Placental epithelial cell (primary cell): ENCODE measurements around the gene COL1A1. TPM values are rescaled to one million over a fixed set of nuclear protein-coding genes. Genes with fewer than 3 reads are reported as not detected.

Experiments used
- small RNA-seq: library from RNA; depleted of rRNA; stranded (forward); fragments of <200 nt; gene quantifications from one replicate; pipeline ENCODE3, GENCODE V24; 2012
- total RNA-seq: library from RNA; depleted of rRNA; stranded (reverse); fragments of >200 nt; gene quantifications from 2 replicates; pipeline ENCODE4 v1.2.3, GENCODE V29; 2012

Gene COL1A1
- total RNA-seq = 2,103 and 2,834 TPM in 2 replicates

DNA sequence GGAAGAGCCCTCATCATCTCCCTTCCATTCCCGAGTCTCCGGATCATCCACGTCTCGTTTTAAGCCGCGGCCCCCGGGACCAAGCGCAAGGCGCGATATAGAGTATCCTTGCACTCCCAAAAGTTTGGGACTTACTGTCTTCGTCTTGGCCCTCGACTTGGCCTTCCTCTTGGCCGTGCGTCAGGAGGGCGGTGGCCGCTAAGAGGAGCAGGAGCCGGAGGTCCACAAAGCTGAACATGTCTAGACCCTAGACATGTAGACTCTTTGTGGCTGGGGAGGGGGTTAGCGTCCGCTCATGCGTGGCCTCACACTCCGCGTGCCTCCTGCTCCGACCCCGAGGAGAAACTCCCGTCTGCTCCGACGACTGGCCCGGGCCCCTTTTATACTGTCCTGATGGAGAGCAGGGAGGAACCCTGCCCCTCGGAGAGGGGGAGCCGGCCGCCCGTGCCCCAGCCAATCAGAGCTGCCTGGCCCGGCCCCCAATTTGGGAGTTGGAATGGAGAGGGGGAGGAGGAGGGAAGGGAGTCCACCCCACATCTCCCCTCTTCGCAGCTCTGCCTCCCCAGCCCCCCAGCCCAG, at the start of gene COL1A1:
TSS of gene COL1A1 (minus strand) at position 356 of the 579 bp plus-strand sequence. CDS start at position 238, 118 bp downstream.

DNA sequence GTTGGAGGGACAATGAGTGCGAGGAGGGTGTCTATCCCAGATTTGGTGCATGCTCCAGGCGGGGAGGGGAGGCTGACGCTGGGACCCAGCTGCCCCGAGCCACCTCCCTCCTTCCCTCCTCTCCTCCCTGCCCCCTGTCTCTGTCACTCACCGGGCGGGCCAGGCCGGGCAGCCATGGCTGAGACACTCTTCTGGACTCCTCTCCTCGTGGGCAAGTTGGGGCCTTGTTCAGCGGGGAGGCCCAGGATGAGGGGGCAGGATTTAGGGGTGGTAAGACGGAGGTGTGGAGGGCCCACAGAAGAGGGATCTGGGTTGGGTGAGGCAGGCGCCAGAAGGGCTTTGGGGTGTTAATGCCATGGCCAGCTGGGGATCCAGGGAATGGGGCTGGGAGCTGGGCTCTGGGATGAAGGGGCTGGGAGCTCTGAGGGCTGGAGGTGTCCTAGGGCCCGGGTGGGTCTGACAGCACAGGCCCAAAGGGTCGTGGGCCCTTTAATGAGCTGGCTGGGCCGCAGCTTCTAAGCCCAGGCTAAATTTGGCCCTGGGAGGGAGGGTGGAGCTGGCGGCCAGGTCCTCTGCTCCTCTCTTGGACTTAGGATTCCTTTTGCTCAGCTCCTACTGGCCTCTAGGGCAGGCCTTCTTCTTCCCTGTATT, 35.4 kb downstream of the COL1A1 start, which contains the start of gene SGCA:
TSS of gene SGCA (plus strand) at position 139 of the 651 bp plus-strand sequence. CDS start at position 175, 36 bp downstream.

GRCh38 chr17:50150354-50151040, 50.9 kb downstream of the COL1A1 start, which contains the start of gene PPP1R9B:
PPP1R9B (minus strand) TSS chr17:50150677; CDS start chr17:50150513, 164 bp downstream.

Small RNAs within 50 kb of the gene (small RNA-seq; reads per million reads assigned to genes)
- not detected for gene SUMO2P7

Other genes starting within 250 kb of the COL1A1 start
- gene DLX4, start 232.4 kb downstream of the COL1A1 start, total RNA-seq = 0.11 TPM in 1 of 2 replicates, not detected in the other
- gene DLX3, start 206.4 kb downstream of the COL1A1 start, total RNA-seq = under 0.01 and 0.33 TPM in 2 replicates
- gene ITGA3, start 145.5 kb downstream of the COL1A1 start, total RNA-seq = 35.3 and 92.4 TPM in 2 replicates
- 31.4 and 57.7 TPM in 2 replicates for gene PDK2, start 106.3 kb downstream of the COL1A1 start, total RNA-seq
- 0.43 and 0.79 TPM in 2 replicates for gene SAMD14, start 71.5 kb downstream of the COL1A1 start, total RNA-seq
- 38.3 and 56.1 TPM in 2 replicates for gene PPP1R9B, start 51.0 kb downstream of the COL1A1 start, total RNA-seq
- gene SGCA, start 35.6 kb downstream of the COL1A1 start, total RNA-seq = 0.11 and 1.6 TPM in 2 replicates
- gene TMEM92, start 72.8 kb upstream of the COL1A1 start, total RNA-seq = 0.39 and 1.2 TPM in 2 replicates
- gene XYLT2, start 144.5 kb upstream of the COL1A1 start, total RNA-seq = 48.3 and 56.2 TPM in 2 replicates
- gene MRPL27, start 171.6 kb upstream of the COL1A1 start, total RNA-seq = 38.1 and 50.1 TPM in 2 replicates
- 1.2 and 2.4 TPM in 2 replicates for gene EME1, start 171.6 kb upstream of the COL1A1 start, total RNA-seq
- gene LRRC59, start 195.9 kb upstream of the COL1A1 start, total RNA-seq = 80.9 and 216 TPM in 2 replicates
- 134 and 168 TPM in 2 replicates for gene ACSF2, start 224.6 kb upstream of the COL1A1 start, total RNA-seq